NCI-H2196 treated with DMSO at 0.1 percent for 48 hours (cell line): Measurements from ENCODE around the gene ZNF441.
A peak's percentile ranks its signal among the peaks of the same experiment; 100 is the strongest.
"Not testable (repeated sequence)": the region's sequence is repeated elsewhere in the genome, so short reads cannot be mapped to it uniquely, and the experiment has no call there.

Experiments
- DNase-seq: peaks from one replicate; lab custom pipeline; 2025; ENCODE audit not compliant: unreplicated experiment; lab: John Stamatoyannopoulos, UW

The ZNF441 gene

GRCh38 chr19:11776669-11777068 is 9.9 kb downstream of the ZNF441 start:
- not testable (repeated sequence) for DNase-seq

GRCh38 chr19:11780431-11781020 is 13.7 kb downstream of the ZNF441 start:
- DNase-seq: no peak

GRCh38 chr19:11781295-11782057 is 14.7 kb downstream of the ZNF441 start:
- DNase-seq: no peak

GRCh38 chr19:11783767-11784166 is 17.0 kb downstream of the ZNF441 start:
- no peak for DNase-seq

- no peak for DNase-seq
Observed at GRCh38 chr19:11784356-11784755, 17.6 kb downstream of the ZNF441 start.

GRCh38 chr19:11787536-11787935 is 20.7 kb downstream of the ZNF441 start:
- DNase-seq: no peak

GRCh38 chr19:11792942-11793341 is 26.1 kb downstream of the ZNF441 start:
- no peak for DNase-seq

GRCh38 chr19:11797491-11797890 is 30.7 kb downstream of the ZNF441 start:
- peak; percentile 94 for DNase-seq

- peak; percentile 76 for DNase-seq
Observed at GRCh38 chr19:11798391-11799330, 31.9 kb downstream of the ZNF441 start, which contains the start of gene ZNF491. ZNF491 (plus strand) TSS chr19:11798523; CDS start chr19:11805954, 7,431 bp downstream.

- DNase-seq: no peak
Observed at GRCh38 chr19:11806354-11807098, 39.7 kb downstream of the ZNF441 start.

GRCh38 chr19:11807099-11807380 is 40.2 kb downstream of the ZNF441 start:
- no peak for DNase-seq

GRCh38 chr19:11813703-11814028 is 46.9 kb downstream of the ZNF441 start:
- DNase-seq: no peak

GRCh38 chr19:11814029-11814699 is 47.4 kb downstream of the ZNF441 start, which contains the start of gene ZNF440:
ZNF440 (plus strand) TSS chr19:11814273; CDS start chr19:11814448, 175 bp downstream.
- DNase-seq: peak; percentile 87

GRCh38 chr19:11814700-11815035 is 47.9 kb downstream of the ZNF441 start:
- no peak for DNase-seq

GRCh38 chr19:11821474-11822109 is 54.8 kb downstream of the ZNF441 start:
- no peak for DNase-seq

- DNase-seq: not testable (repeated sequence)
Observed at GRCh38 chr19:11828957-11829876, 62.4 kb downstream of the ZNF441 start.

- DNase-seq: no peak
Observed at GRCh38 chr19:11832253-11832912, 65.6 kb downstream of the ZNF441 start.

GRCh38 chr19:11833541-11833940 is 66.7 kb downstream of the ZNF441 start:
- no peak for DNase-seq
